Endometrial microvascular endothelial cells (primary cell): Measurements from ENCODE around the gene CFAP58. TPM values are rescaled to one million over a fixed set of nuclear protein-coding genes. Genes with fewer than 3 reads are reported as not detected.

ENCODE experiments used
- in situ Hi-C: cut with HindIII; loops from 2 replicates; pipeline ENCODE4 v1.10.0; 2017; ENCODE audit warnings: low sequenced_read_pairs, low pct_unique_long_range_greater_than_20kb; ENCODE audit errors: inconsistent ontology term
- total RNA-seq: library from RNA; depleted of rRNA; stranded (reverse); fragments of >200 nt; gene quantifications from one replicate; pipeline ENCODE4 v1.2.3, GENCODE V29; 2015; ENCODE audit errors: inconsistent ontology term

The CFAP58 gene
- total RNA-seq, 1 donor from 2014 or later = 0.28 TPM

- in situ Hi-C loops = no loop called here
Measured at GRCh38 chr10:104492329-104492940, 138.8 kb downstream of the CFAP58 start.

GRCh38 chr10:104498347-104499081, 144.9 kb downstream of the CFAP58 start:
- in situ Hi-C loops = no loop called here

GRCh38 chr10:104501449-104501848, 147.8 kb downstream of the CFAP58 start:
- in situ Hi-C loops = no loop called here

GRCh38 chr10:104501864-104502579, 148.4 kb downstream of the CFAP58 start:
- in situ Hi-C loops = no loop called here

- in situ Hi-C loops = no loop called here
Measured at GRCh38 chr10:104502907-104503306, 149.3 kb downstream of the CFAP58 start.

Other genes starting within 250 kb of the CFAP58 start
- 11.5 TPM for gene SFR1, start 231.7 kb upstream of the CFAP58 start, total RNA-seq
- gene CFAP43, start 121.5 kb upstream of the CFAP58 start, total RNA-seq = 0.56 TPM
- 250 TPM for gene GSTO1, start 98.9 kb upstream of the CFAP58 start, total RNA-seq
- 0.19 TPM for gene GSTO2, start 84.6 kb upstream of the CFAP58 start, total RNA-seq
- gene ITPRIP, start 15.4 kb upstream of the CFAP58 start, total RNA-seq = 51.8 TPM